H4 (cell line): ENCODE measurements around the gene PCP2. TPM values are rescaled to one million over a fixed set of nuclear protein-coding genes. Genes with fewer than 3 reads are reported as not detected.
A peak's percentile ranks its signal among the peaks of the same experiment; 100 is the strongest.

ENCODE experiments used
- DNase-seq: peaks from one replicate; pipeline ENCODE4 v3.0.0-alpha.2; 2015; ENCODE audit warnings: low spot score
- total RNA-seq: library from RNA; depleted of rRNA; stranded (reverse); fragments of >200 nt; shearing (Covaris generic); gene quantifications from 2 replicates; pipeline ENCODE4 v1.2.3, GENCODE V29; 2014

The PCP2 gene
- total RNA-seq, 1 experiment from 2014 or later: not detected

DNA sequence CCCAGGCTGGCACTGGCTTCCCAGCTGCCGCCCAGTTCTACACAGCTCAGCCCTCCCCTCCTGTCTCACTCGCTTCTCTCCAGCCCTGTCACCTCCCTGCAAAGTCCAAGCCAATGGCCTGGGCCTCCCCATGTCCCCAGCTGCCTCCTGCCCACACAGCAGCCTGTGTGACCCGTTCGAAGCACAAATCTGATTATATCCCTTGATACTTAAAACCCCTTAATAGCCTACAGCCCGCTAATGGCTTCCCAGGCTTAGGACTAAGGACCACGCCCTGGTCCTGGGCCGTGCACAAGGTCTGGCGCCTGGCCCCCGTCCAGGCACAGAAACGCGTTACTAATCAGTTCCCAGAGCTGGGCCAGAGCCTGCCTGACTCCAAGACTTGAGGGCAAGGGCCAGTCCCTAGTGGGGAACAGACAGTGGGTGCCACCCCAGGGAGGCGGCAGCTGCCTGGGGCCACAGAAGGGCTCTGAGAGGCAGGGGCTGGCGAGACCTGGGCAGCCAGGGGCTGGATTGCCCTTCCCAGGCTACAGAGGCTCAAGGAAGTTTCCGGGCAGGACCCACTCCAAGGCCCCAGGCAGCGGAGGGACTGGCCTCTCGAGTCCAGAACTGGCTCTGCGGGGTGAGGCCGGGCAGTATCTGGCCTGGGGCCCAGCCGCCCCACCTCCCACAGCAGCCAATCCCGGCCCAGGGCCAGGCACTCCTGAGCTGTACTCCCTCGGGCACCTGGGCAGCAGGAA is 14.6 kb downstream of the PCP2 start:
- DNase-seq: no peak

GRCh38 chr19:7618348-7618747 is 15.2 kb downstream of the PCP2 start:
- DNase-seq: no peak

DNA sequence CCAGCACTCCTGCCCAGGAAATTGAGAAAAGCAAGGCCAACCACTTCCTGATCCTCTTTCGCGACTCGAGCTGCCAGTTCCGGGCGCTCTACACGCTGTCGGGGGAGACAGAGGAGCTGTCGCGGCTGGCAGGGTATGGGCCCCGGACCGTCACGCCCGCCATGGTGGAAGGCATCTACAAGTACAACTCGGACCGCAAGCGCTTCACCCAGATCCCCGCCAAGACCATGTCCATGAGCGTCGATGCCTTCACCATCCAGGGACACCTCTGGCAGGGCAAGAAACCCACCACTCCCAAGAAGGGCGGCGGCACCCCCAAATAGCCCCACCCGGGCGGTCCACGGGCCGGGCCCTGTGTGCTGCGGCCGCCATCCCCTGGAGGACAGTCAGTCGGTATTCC is 15.8 kb downstream of the PCP2 start:
- no peak for DNase-seq

- DNase-seq: no peak
Observed at GRCh38 chr19:7617172-7617571, 16.3 kb downstream of the PCP2 start.

DNA sequence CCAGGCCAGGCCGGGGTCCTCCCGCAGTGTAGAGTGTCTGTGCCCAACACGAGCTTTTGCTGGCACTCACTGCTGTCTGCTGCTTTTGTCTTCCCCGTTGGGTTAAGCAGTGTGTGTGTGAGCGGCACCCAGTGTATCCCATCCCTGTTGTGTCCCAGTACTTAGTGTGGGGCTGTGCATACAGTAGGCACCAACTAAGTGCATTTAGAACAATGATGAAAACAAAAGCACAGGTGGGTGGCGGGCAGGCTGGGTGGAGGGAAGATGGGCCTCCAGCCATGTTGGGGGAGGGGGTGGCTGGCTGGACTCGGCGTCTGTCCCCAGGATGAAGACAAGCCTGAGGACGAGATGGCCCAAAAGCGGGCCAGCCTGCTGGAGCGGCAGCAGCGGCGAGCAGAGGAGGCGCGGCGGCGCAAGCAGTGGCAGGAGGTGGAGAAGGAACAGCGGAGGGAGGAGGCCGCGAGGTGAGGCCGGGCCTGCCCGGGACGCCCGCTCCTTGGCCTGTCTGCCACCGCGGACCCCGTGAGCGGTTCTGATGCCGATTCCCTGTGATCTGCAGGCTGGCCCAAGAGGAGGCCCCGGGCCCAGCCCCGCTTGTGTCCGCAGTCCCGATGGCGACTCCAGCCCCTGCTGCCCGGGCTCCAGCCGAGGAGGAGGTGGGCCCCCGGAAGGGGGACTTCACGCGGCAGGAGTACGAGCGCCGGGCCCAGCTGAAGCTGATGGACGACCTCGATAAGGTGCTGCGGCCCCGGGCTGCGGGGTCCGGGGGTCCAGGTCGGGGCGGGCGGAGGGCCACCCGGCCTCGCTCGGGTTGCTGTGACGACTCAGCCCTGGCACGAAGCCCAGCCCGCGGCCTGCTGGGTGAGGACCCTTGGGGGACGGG is 18.4 kb downstream of the PCP2 start:
- no peak for DNase-seq

DNA sequence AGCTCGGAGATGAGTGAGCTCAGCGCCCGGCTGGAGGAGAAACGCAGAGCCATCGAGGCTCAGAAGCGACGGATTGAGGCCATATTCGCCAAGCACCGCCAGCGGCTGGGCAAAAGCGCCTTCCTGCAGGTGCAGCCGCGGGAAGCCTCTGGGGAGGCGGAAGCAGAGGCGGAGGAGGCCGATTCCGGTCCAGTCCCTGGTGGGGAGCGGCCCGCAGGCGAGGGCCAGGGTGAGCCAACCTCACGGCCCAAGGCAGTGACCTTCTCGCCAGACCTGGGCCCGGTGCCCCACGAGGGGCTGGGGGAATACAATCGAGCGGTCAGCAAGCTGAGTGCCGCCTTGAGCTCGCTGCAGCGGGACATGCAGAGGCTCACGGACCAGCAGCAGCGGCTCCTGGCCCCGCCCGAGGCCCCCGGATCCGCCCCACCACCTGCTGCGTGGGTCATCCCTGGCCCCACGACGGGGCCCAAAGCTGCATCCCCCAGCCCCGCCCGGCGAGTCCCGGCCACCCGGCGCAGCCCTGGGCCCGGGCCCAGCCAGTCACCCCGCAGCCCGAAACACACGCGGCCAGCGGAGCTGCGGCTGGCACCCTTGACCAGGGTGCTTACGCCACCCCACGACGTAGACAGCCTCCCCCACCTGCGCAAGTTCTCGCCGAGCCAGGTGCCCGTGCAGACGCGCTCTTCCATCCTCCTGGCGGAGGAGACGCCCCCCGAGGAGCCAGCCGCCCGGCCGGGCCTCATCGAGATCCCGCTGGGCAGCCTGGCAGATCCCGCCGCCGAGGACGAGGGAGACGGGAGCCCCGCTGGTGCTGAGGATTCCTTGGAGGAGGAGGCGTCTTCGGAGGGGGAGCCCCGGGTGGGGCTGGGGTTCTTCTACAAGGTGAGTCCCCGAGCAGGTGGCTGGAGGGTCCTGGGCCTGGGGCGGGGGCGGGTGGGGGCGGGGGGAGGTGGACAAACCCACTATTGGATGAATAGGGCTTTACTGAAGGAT is 20.9 kb downstream of the PCP2 start:
- no peak for DNase-seq

GRCh38 chr19:7611541-7612279 is 21.8 kb downstream of the PCP2 start:
- no peak for DNase-seq

- no peak for DNase-seq
Observed at GRCh38 chr19:7610491-7611240, 22.9 kb downstream of the PCP2 start.

DNA sequence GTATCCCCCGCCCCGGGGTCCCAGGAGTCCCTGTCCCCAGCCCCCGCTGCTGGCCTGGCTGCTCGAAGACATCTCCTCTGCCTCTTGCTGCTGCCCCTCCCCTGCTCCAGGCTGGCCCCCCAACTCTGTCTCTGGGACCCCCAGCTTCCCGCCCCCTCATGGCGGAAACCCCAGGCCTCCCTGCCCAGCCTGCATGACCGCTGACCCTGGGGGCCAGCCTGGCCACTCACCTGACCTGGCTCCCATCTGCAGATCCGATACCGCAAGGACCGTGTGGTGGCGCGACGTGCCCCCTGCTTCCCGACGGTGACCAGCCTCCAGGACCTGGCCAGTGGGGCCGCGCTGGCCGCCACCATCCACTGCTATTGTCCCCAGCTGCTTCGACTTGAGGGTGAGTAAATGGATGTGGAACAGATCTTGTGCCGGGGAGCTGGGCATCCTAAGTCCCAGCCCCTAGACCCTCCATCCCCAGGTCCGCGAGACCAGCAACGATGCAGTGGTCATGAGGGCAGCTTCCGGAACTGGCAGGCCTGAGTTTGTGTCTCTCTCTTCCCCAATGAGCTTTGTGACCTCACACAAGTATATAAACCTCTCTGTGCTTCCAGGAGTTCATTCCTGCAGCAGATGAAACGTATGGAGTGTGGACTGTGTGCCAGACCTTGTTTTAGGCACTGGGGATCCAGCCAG is 25.5 kb downstream of the PCP2 start:
- DNase-seq: no peak

- DNase-seq: no peak
Observed at GRCh38 chr19:7607212-7607873, 26.2 kb downstream of the PCP2 start.

DNA sequence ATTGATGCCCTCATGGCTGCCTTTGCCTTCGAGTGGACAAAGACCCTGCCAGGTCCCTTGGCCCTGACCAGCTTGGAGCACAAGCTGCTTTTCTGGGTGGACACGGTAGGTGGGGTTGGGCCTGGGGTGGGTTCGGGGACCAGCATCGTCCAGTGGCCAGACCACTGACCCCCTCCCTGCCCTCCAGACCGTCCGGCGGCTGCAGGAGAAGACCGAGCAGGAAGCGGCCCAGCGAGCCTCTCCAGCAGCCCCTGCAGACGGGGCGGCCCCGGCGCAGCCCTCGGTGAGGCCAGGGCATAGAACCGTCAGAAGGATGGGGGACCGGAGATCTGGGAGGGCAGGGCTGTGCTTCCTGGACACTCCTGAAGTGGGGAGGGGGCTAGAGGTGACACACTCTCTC is 27.2 kb downstream of the PCP2 start:
- DNase-seq: no peak

DNA sequence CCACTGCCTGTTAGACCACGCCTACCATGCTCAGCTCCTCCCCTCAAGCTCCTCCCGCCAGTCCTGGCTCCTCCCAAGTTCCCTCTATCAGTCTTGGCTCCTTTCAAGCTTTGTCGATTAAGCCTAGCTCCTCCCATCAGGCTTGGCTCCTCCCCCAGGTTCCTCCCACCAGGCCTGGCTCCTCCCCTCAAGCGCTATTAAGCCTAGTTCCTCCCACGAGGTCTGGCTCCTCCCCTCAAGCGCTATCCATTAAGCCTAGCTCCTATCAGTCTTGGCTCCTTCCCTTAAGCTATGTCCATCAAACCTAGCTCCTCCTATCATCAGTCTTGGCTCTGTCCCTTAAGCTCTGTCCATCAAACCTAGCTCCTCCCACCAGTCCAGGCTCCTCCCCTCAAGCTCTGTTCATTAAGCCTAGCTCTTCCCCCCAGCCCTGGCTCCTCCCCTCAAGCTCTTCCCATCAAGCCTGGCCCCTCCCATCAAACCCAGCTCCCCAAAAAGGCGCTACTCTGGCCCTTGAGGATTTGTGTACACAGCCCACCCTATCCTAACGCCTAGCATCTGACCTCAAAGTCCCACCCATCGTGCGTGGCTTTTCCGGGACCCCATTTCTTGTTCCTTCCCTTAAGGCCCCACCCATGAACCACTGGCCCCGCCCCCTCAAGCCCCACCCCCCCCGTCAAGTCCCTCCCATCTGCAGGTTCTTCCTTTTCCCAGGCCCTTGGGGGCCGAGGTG is 27.9 kb downstream of the PCP2 start:
- DNase-seq: peak; percentile 46

- no peak for DNase-seq
Observed at GRCh38 chr19:7603919-7604318, 29.6 kb downstream of the PCP2 start.

GRCh38 chr19:7602935-7603497 is 30.5 kb downstream of the PCP2 start:
- DNase-seq: no peak

DNA sequence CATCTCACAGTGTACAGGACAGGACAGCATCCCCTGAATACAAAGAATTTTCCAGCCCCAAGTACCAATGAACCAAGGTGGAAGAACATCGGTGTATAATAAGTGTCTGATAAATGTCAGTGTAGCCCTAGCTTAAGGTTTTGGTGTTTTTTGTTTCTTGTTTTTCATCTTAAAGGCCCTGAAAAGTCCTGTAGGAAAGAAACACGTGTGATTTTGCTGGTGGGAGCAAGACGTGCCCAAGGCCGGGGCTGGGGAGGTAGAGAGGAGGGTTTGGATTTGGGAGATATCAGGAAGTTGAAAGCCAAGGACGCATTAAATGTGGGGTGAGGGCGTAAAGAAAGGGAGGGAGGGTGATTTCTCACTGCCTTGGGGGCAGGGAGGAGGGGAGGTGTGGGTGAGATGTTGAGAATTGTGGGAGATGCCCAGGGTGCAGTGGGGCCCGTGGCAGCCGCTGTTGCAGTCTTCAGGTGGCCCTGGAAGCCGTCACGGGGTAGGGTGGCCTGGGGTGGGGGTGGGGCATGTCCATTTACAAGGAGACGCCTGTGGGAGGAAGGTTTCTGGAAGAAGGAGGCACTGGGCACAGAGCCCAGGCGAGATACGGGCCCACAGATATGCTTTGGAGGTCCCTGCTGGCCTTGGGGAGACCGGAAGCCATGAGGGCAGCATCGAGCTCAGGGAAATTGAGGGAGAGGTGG is 31.1 kb downstream of the PCP2 start:
- no peak for DNase-seq

GRCh38 chr19:7600721-7601120 is 32.8 kb downstream of the PCP2 start:
- no peak for DNase-seq

DNA sequence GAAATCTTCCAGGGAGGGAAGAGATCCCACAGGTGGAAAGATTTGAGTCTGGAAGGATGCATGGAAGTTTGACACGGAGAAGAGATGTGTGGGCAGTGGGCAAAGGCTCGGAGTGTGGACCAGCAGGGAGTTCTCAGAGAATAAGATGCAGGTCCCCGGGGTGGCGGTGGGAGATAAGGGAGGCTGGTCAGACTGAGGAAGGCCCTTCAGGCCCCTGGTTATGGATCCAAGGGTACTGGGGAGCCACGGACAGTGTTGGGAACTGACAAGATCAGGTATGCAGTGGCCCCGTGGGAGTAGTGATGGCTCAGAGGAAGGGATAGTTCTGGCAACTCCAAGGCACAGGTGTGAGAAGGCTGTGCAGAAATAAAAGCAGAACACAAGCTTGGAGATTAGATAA is 35.3 kb downstream of the PCP2 start:
- no peak for DNase-seq

DNA sequence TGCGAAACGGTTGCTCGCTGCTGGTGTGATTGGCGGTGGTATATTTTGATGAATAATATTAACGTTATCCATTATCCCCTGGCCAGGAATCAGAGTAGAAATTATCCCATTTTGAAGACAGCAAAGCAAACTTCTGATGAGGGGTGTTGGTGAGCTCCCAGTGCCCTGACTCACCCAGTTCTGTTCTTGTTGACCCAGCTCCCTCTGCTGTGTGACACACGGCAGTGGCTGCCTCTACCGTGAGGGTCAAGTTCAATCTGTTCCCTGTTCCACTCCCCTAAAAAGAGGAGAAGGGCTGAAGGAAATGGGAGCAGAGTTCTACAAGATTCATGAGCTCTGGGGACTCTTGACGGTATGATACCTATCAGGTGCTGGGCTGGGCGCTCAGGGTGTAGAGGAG is 35.8 kb downstream of the PCP2 start:
- DNase-seq: peak; percentile 6
